Measurements from ENCODE around the gene COLGALT1.

- TF ChIP-seq CTCF (IDR thresholded peaks at IDR 0.05) (no peak), EP300 (IDR thresholded peaks at IDR 0.05) (no peak)
These were observed 61.7 kb downstream of the COLGALT1 start for GRCh38 chr19:17616961-17617806.
